PC-3 (cell line): ENCODE data around the gene CHPT1. TPM values are rescaled to one million over a fixed set of nuclear protein-coding genes. Genes with fewer than 3 reads are reported as not detected.

ENCODE experiments used
- ATAC-seq: fragments of 200-7000 bp; cut with Tn5 transposase; 2 replicates; pipeline ENCODE4 v1.9.1; 2020; ENCODE audit warnings: mild to moderate bottlenecking, moderate library complexity
- BruUV-seq: library from RNA; stranded (reverse); fragments of 400-500 nt; replicated peaks from 2 replicates; lab custom pipeline; 2021; lab: Mats Ljungman, UMichigan
- CTCF ChIA-PET: fragments of 300-600 bp; sonication (Branson Sonifier 250); formaldehyde crosslinking; loops from one replicate; lab custom pipeline; 2022; ENCODE audit warnings: antibody characterized with exemption; lab: Charles Lee
- POLR2A ChIA-PET: fragments of 300-600 bp; sonication (Branson Sonifier 250); formaldehyde crosslinking; loops from one replicate; lab custom pipeline; 2022; ENCODE audit warnings: antibody characterized with exemption; ENCODE audit not compliant: unreplicated experiment; lab: Charles Lee
- DNase-seq: peaks from one replicate; pipeline ENCODE4 v3.0.0-alpha.2; 2015
- H2AFZ ChIP-seq: fragments of 300-600 bp; sonication (generic); 2 replicates; pipeline ENCODE4 v1.6.0; 2016; ENCODE audit warnings: antibody characterized with exemption, low read length
- H3F3A ChIP-seq: fragments of 300-600 bp; sonication (generic); one replicate; pipeline ENCODE4 v1.6.0; 2017; ENCODE audit warnings: antibody characterized with exemption, low read length, control low read depth, mild to moderate bottlenecking; ENCODE audit not compliant: unreplicated experiment
- H3K27ac ChIP-seq: fragments of 300-600 bp; sonication (generic); 2 replicates; pipeline ENCODE4 v1.5.1; 2016; ENCODE audit warnings: mild to moderate bottlenecking, low read length
- H3K27me3 ChIP-seq: fragments of 300-600 bp; sonication (generic); 2 replicates; pipeline ENCODE4 v1.6.1; 2016; ENCODE audit warnings: low read length, mixed read lengths
- H3K36me3 ChIP-seq: fragments of 300-600 bp; sonication (generic); 2 replicates; pipeline ENCODE4 v1.6.1; 2016; ENCODE audit warnings: low read depth, mixed run types, low read length, mixed read lengths
- H3K4me1 ChIP-seq: fragments of 300-600 bp; sonication (generic); 2 replicates; pipeline ENCODE4 v1.5.1; 2016; ENCODE audit warnings: low read length; ENCODE audit not compliant: insufficient read depth
- H3K4me2 ChIP-seq: fragments of 300-600 bp; sonication (generic); 2 replicates; pipeline ENCODE4 v1.6.0; 2016; ENCODE audit warnings: low read length
- H3K4me3 ChIP-seq: fragments of 300-600 bp; sonication (generic); 2 replicates; pipeline ENCODE4 v1.5.1; 2016; ENCODE audit warnings: mild to moderate bottlenecking, low read length, mixed read lengths
- H3K79me2 ChIP-seq: fragments of 300-600 bp; sonication (generic); 2 replicates; pipeline ENCODE4 v1.6.1; 2017; ENCODE audit warnings: low read length, mixed read lengths
- H3K9ac ChIP-seq: fragments of 300-600 bp; sonication (generic); 2 replicates; pipeline ENCODE4 v1.6.0; 2016; ENCODE audit warnings: mild to moderate bottlenecking, low read length
- H3K9me2 ChIP-seq: fragments of 300-600 bp; sonication (generic); replicated peaks from 2 replicates; pipeline ENCODE4 v1.6.1; 2016; ENCODE audit warnings: mixed run types, low read length, mixed read lengths
- H3K9me3 ChIP-seq: fragments of 300-600 bp; sonication (generic); 2 replicates; pipeline ENCODE4 v1.6.1; 2016; ENCODE audit warnings: low read length, mixed read lengths
- H4K20me1 ChIP-seq: fragments of 300-600 bp; sonication (generic); 2 replicates; pipeline ENCODE4 v1.6.1; 2016; ENCODE audit warnings: low read length, mixed read lengths
- EZH2 ChIP-seq: fragments of 300-600 bp; sonication (generic); IDR thresholded peaks from one replicate; pipeline ENCODE4 v1.6.1; 2017; ENCODE audit warnings: antibody characterized with exemption, mild to moderate bottlenecking, low read length; ENCODE audit not compliant: unreplicated experiment
- EZH2phosphoT487 ChIP-seq: fragments of 300-600 bp; sonication (generic); IDR thresholded peaks from 2 replicates; pipeline ENCODE4 v1.6.1; 2018; ENCODE audit warnings: mild to moderate bottlenecking, antibody characterized with exemption, low read length, borderline replicate concordance
- intact Hi-C: fragments of 100-400 bp; cut with micrococcal nuclease; formaldehyde crosslinking; loops from 2 replicates; pipeline ENCODE4 v1.9.0; 2023
- total RNA-seq: library from RNA; depleted of rRNA; stranded (reverse); fragments of >200 nt; gene quantifications from 2 replicates; pipeline ENCODE4 v1.2.3, GENCODE V29; 2014
- TF ChIP-seq, protein P1 (sequence below): fragments of 300-600 bp; sonication (generic); conservative IDR thresholded peaks from 2 replicates; pipeline ENCODE4 v1.5.1; 2017; ENCODE audit warnings: antibody characterized with exemption, low read depth, mild to moderate bottlenecking, low read length

The CHPT1 gene
- total RNA-seq, 1 experiment from 2014 or later, result 55.3 TPM

GRCh38 chr12:101769865-101770264, 72.4 kb downstream of the CHPT1 start:
- no peaks in the 10 kb centered on the region; the same call in 1 of the 2 replicates for H3K36me3 ChIP-seq
- POLR2A ChIA-PET, result no interaction called here

DNA sequence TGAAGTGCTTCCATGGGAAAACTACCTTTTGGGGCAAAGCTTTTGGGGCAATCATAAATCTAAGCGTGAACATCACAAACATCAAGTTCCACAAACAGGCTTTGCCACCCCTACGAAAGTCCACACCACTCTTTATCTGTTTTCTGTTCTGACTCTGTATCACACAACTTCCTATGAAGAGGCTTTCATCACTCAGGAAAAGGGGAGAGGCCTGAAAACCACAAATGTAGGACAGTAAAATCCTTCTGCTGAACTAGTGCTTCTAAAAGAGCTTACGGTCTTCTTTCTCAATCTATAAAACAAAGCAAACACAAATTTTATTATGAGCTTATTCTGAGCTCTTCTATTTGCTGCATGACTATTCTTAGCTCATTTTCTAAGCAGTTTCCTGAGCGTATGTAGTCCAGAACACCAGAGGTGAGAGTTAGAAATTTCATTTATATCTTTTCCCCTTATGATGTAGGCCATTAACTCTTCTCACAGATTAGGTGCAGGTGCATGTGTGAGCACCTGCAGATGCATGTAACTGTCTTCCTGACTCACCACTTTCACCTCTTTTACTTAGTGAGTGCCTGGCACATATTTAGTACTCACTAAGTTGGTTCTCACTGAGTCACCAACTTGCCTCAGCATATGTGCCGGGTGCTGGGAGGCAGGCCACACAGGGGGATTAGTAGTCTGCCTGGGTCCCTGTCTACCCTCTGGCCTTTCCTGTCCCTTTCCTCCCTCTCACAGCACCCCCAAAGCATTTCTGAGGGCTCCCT, 74.8 kb downstream of the CHPT1 start:
- intact Hi-C loops, result loop anchor here (5.0 to 10.0 kb wide), 4 partner anchors 360 to 1775 kb away; partner anchors contain the start of gene IGF1
- no peak overlapping the region for H3K9ac ChIP-seq
- ATAC-seq (peak; percentile 56), DNase-seq (no peak)
- no peak overlapping the region for H3K27ac ChIP-seq
- POLR2A ChIA-PET, result interaction anchor here (0.6 kb wide), 2 partner anchors 363 to 1732 kb away, joined by 3 read pairs; no protein-coding TSS in a partner anchor
- H3F3A ChIP-seq, result no peaks in the 10 kb centered on the region
- H3K4me2 ChIP-seq, result no peak overlapping the region
- no peaks in the 10 kb centered on the region for H3K79me2 ChIP-seq
- H3K9me2 ChIP-seq, result no peaks in the 10 kb centered on the region
- no peaks in the 10 kb centered on the region; the same call in 1 of the 2 replicates for H3K36me3 ChIP-seq
- no peaks in the 10 kb centered on the region for H3K27me3 ChIP-seq
- CTCF ChIA-PET, result interaction anchor here (0.5 to 0.7 kb wide), 4 partner anchors 56 to 346 kb away, joined by 3 to 4 read pairs (median 4); no protein-coding TSS in a partner anchor
- no TSS peak for BruUV-seq
- TF ChIP-seq EZH2 (no peak), EZH2phosphoT487 (no peak)
- TF ChIP-seq, protein P1, sequence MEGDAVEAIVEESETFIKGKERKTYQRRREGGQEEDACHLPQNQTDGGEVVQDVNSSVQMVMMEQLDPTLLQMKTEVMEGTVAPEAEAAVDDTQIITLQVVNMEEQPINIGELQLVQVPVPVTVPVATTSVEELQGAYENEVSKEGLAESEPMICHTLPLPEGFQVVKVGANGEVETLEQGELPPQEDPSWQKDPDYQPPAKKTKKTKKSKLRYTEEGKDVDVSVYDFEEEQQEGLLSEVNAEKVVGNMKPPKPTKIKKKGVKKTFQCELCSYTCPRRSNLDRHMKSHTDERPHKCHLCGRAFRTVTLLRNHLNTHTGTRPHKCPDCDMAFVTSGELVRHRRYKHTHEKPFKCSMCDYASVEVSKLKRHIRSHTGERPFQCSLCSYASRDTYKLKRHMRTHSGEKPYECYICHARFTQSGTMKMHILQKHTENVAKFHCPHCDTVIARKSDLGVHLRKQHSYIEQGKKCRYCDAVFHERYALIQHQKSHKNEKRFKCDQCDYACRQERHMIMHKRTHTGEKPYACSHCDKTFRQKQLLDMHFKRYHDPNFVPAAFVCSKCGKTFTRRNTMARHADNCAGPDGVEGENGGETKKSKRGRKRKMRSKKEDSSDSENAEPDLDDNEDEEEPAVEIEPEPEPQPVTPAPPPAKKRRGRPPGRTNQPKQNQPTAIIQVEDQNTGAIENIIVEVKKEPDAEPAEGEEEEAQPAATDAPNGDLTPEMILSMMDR, result no peak
- H3K4me3 ChIP-seq, result no peak overlapping the region
- H3K9me3 ChIP-seq, result no peaks in the 10 kb centered on the region
- H3K4me1 ChIP-seq, result no peaks in the 10 kb centered on the region
- H2AFZ ChIP-seq, result no peak overlapping the region
- no peaks in the 10 kb centered on the region for H4K20me1 ChIP-seq

More at GRCh38 chr12:101769865-101770264, 72.4 kb downstream of the CHPT1 start:
- TF ChIP-seq EZH2 (no peak), EZH2phosphoT487 (no peak)
- TF ChIP-seq, protein P1, result no peak
- H3K9me2 ChIP-seq, result no peaks in the 10 kb centered on the region
- no peaks in the 10 kb centered on the region for H3K27me3 ChIP-seq
- H3K4me1 ChIP-seq, result 0 out of 2 replicates have a peak, but pooled peaks cover 1% of the 10 kb centered on the region
- H2AFZ ChIP-seq, result no peak overlapping the region
- intact Hi-C loops, result loop anchor here (5.0 to 10.0 kb wide), 4 partner anchors 358 to 1777 kb away; partner anchors contain the start of gene IGF1
- no peaks in the 10 kb centered on the region for H4K20me1 ChIP-seq
- H3F3A ChIP-seq, result no peaks in the 10 kb centered on the region
- BruUV-seq, result no TSS peak
- CTCF ChIA-PET, result no interaction called here
- no peak overlapping the region for H3K4me3 ChIP-seq
- ATAC-seq (no peak), DNase-seq (no peak)
- H3K9me3 ChIP-seq, result no peaks in the 10 kb centered on the region
- H3K9ac ChIP-seq, result no peak overlapping the region
- no peak overlapping the region for H3K27ac ChIP-seq
- H3K4me2 ChIP-seq, result no peak overlapping the region
- H3K79me2 ChIP-seq, result no peaks in the 10 kb centered on the region
